HG02938 (cell line): ENCODE results near the gene C16orf96.

Experiments used
- ATAC-seq: cut with Tn5 transposase; IDR thresholded peaks from one replicate; pipeline ENCODE4 v1.9.1; 2021; ENCODE audit warnings: mild to moderate bottlenecking, moderate library complexity; ENCODE audit not compliant: unreplicated experiment

C16orf96 gene

DNA sequence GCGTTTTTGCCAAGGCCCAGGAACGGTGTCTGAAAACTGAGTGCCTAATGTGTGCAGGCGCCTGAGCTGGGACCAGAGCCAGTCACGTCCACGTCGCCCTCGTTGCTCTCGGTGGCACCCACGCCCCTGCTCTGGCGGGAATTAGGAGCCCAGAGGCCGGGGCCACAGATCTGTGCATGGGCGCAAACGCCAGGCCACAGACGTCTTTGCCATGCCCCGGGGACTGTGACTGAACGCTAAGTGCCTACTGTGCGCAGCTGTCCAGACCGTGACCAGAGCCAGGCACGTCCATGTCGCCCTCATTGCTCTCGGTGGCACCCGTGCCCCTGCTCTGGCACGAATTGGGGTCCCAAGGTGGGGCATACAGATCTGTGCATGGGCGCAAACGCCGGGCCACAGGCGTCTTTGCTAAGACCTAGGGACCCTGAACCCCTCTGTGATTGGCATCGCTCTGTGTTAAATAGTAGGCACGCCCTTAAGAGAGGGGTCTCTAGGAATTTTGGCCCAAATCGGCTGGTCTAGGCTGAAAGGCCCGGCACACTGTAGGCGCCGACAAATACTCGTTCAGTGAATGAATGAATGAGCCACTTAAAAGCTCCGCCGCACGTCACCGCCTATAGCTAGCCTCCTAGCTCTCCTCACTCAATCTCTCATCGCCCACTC is 59.4 kb downstream of the C16orf96 start:
- no peak for ATAC-seq

DNA sequence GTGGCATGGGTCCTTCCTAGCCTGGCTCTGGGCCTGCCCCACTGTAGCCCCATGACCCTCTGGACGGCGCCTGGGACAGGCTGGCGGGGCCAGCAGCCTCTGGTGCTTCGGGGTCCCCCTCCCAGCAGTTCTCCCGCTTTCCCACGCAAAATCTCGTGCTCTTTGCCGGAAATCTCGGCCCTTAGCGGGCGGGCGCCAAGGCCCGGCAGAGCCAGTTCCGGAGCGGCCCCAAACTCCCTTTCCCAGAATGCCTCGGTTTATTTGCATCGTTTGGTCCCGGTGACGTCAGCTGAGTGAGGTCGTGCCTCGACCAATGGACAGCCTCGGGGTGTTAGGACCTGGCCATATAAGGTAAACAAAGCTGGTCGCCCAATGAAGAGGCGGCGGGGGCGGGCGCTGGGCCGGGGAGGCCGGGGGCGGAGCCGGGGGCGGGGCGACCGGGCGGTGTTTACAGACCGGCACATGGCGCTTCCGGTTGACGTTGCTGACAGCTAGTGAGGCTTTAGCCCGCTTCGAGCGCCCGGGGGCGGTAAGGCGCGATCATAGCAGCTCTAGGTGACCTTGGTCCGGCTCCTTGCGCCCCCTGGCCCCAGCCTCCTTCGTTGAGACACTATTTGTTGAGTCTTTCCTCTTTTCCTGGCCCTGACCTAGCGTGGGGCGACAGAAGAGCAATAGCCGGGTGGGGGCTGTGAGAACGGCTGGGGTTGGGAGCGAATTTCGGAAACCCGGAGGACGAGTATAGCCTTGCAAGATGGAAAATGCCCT is 60.1 kb downstream of the C16orf96 start:
- peak; percentile 81 for ATAC-seq

DNA sequence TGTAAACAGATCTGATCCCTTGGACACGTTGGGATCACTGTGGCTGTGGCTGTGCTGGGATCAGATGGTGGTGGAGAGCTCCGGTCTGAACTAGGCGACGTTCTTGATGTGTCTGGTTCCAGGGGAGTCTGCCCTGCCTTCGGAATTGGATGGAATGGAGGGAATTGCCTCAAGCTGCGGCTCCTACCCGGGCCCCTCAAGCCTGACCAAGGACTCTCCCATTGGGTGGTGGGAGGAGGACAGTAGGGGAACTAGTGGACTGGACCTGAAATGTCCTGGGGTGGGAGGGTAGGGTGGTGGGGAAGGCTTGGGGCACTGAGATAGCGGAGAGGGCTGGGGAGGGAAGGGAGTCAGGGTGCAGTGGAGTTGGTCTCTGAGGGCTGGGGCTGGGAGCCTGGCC is 61.7 kb downstream of the C16orf96 start:
- ATAC-seq: no peak

DNA sequence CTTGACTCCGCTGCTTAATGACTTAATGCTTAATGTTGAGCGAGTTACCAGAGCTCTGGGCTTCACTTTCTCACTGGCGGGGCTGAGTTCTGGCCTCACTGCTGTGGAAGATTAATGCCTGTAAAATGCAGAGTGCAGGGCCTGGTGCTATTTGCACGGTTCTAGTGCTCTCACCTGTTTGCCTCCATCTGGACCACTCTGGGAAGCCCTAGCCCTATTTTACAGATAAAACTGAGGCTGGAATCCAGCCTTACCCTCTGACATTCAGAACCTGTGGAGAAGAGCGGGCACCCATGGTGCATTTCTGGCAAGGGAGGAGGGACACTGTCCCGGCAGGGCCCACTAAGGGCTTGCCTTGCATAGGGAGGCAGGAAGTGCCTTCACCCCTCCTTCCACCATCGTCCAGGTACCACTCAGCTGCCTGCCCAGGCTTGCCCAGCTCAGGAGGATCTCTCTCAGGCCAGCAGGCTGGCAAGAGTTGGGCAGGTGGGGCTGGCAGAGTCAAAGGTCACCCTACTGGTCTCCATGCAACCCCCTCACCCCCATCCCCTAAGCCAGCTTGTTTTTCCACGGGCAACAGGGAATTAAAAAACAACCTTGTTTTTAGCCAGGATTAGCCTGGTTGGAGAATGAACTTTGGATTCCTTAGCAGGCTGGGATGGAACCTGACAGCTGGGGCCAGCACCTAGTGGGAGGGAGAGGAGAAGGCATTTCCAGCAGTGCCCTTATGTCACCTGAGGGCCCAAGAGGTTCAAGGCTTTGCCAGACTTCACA is 62.7 kb downstream of the C16orf96 start:
- ATAC-seq: no peak

DNA sequence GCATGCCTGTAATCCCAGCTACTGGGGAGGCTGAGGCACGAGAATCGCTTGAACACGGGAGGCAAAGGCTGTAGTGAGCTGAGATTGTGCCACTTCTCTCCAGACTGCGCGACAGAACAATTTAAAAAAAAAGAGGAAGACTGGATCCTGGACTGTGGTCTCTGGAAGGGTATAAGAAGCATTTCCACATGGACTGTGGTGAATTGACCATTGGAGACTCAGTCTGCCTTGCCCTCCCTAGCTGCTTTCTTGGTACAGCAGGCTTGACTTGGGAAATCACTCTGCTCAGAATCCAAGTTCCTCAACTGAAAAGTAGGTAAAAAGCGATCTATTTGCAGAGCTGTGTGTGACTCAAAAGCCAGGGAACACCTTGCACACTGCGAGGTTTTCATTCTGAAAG is 67.5 kb downstream of the C16orf96 start:
- ATAC-seq: no peak

DNA sequence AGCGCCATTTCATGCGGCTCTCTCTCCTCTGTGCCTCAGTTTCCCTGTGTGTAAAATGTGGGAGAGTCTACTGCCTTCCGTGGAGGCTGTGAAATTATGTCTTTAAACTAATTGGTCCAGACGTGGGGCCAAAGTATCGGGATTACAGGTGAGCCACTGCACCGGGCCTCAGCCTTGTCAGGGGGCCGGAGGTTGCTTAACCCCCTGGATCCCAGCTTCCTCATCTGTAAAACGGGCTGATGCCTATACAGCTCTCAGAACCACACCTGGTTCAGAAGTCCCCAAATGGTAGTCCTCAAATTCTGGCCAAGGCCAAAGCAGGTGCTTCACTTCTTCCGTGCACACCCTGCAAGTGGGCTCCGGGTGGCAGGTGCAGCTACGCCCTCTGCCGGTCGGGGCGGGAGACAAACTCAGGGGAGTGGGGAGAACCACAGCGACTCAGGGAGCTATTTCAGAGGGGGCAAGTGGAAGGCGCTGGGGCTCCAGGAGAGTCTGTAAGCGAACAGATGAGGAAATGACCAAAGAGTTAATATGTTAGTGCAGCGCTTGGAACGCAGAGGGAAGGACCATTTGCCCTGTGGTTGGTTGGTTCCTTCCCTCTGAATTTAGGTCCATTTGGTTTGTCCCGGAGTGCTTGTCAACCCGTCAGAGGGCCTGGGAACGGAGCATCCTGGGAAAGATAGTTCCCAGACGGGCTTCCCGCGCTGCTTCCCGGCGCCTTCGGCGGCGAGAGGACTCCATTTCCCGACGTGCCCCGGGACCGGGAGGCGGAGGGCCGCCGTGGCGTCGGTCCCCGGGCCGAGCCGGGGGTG is 68.1 kb downstream of the C16orf96 start, which contains the start of gene MGRN1:
MGRN1 (plus strand) TSS at position 812 of the 812 bp plus-strand sequence. CDS start 135 bp downstream, outside the sequence.
- ATAC-seq: peak; percentile 65

DNA sequence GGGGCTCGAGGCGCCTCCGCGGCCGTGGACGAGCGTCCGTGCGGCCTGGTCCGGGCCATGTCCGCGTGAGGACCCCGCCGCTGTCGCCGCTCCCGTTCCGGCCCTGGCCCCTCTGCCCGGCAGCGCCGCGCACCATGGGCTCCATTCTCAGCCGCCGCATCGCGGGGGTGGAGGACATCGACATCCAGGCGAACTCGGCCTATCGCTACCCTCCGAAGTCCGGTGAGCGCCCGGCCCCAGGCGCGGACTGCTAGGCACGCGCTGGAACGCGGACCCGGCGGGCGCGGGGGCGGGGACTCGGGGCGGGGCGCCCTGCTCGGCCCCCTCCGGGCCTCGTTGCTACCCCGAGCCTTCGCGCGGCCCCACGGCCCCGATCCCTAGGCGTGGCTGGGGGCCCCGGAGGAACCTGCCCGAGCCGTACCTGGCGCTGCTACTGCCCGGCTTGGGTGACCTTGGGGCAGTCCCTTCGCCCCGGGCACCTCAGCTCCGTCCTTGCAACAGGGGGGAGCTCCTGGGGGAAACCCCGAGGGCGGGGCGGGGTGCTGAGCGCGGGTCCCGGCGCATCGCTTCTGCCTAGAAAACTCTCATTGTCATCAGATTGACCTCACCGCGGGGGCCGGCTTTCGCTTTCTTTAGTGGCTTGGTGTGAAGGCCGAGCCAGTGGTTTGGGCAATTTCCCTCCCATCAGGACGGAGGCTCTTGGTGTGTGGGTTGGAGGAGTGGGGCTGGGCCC is 68.9 kb downstream of the C16orf96 start:
- ATAC-seq: peak; percentile 54

DNA sequence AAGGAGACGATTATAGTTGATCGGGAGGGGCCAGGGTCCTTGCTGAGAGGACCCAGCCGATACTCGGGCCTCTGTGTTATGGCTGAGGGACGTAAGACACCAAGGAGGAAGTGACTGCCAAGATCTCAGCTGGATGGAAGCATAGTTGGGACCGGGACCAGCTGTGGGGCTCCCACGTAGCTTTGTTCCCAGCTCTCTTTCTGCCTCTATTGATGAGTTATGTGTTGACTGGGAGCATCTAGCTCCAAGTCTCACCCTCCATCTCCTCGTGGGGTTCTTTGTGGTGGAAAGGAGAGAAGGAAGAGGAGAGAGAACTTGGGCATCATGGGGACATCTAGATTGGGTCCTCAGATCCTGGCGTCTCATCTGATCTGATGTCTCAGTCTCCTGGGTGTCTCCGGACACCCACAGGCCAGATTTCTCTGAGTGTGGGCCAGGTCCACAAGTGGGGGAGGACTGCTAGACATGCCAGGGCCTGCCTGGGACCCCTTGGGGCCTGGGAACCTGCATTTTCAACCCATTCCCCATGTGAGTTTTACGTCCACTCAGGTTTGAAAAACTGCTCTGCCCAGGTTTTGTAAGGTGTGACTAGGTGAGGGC is 69.5 kb downstream of the C16orf96 start:
- ATAC-seq: no peak

DNA sequence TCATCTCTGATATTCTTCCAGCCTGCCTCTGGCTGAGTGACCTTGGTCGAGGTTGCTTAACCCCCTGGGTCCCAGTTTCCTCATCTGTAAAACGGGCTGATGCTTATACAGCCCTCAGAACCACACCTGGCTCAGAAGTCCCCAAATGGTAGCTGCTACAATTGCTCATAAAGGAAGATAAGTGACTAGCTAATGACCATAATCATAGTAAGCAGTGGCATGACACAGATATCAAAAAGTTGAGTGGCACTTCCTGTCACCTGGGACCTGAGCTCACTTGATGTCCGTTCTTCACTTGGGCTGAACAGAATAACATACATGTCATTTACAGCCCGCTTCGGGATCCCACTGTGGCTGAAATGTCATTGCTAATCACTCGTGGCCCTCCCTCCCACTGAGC is 70.3 kb downstream of the C16orf96 start:
- no peak for ATAC-seq

DNA sequence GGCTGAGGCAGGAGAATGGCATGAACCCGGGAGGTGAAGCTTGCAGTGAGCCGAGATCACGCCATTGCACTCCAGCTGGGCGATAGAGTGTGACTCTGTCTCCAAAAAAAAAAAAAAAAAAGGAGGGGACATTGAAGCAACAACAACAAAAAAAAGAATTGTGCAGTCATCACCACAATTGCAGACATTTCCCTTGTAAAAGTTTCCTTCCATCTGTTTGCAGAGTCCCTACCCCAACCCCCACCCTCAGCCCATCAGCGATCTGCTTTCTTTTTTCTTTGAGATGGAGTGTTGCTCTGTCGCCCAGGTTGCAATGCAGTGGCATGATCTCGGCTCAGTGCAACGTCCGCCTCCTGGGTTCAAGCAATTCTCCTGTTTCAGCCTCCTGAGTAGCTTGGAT is 72.1 kb downstream of the C16orf96 start:
- no peak for ATAC-seq

DNA sequence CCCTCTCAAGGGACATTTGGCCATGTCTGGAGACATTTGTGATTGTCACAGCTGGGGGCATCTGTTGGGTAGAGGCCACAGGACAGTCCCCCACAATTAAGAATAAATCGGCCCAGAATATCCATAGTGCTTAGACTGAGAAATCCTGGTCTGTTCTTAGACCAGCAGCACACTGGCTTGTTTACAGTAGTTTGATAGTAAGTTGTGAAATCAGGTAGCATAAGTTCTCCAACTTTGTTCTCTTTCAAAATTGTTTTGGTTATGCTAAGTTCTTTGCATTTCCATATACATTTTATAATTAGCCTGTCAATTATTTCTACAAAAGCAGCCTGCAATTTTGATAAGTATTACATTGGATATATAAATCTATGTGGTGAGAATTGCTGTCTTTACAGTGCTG is 75.3 kb downstream of the C16orf96 start:
- ATAC-seq: no peak

DNA sequence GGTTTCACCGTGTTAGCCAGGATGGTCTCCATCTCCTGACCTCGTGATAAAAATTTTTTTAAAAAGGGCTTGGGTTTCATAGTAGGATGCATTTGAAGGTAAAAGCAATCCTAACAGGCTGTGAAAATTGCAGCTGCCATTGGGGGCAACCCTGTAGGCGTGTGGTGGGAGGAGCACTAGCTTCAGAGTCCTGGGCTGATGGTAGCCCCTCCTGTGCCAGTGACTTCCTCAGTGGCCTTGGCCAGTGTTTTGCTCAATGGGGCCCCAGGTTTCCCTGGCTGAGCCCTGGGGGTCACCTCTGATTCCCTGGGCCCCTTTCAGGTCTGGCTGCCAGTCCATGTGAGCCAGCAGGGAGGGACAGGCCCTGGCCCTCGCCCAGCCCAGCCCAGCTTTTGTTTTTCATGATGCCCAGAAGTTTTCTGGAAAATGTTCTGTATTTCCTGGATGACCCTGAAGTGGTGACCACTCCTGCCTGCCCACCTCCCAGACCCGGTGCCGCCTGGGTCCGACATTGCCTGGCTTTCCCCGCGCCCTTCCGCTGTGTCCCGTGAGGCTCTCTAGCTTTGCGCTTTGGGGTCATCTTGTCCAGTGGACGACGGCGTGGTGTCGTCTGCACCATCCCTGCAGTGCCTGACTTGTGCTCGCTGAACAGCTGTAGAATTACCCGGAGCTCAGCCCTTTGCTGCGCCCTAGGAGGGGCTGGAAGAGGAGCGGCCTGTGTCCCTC is 77.9 kb downstream of the C16orf96 start:
- no peak for ATAC-seq

DNA sequence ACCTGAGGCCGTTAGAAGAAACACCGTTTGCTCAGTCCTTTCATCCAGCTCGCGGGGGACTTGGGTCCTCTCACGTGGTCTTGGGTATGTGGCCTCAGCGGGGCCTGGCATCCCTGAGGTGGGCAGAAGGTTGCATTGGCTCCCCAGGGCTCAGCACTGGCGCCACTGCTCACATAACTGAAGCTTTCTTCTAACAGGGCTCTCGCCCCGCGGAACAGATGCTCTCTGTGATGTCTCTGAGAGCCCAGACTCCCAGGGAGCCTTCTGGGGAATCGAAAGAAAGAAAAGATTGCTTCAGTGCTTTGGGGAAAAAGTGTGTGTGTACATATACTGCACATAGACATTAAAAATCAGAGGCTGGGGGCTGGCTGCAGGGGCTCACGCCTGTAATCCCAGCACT is 78.6 kb downstream of the C16orf96 start:
- no peak for ATAC-seq

DNA sequence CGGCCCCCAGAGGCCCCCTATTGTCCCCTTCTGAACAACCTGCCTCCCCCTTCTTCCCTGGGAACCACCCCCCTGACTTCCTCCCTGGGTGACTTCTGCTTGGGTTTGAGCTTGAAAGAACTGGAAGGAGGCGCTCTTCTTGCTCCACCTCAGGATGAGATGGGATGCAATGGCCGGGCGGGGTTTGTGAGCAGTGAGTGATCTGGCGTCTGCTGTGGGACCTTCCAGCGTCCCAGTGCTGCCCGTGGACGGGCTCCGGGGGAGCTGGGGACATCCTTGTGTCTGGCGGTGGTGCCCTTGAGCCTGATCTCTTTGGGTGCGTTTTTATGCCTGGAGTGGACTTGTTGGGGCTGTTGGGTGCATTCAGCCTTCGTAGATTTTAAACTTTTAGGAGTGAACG is 80.1 kb downstream of the C16orf96 start:
- ATAC-seq: no peak

DNA sequence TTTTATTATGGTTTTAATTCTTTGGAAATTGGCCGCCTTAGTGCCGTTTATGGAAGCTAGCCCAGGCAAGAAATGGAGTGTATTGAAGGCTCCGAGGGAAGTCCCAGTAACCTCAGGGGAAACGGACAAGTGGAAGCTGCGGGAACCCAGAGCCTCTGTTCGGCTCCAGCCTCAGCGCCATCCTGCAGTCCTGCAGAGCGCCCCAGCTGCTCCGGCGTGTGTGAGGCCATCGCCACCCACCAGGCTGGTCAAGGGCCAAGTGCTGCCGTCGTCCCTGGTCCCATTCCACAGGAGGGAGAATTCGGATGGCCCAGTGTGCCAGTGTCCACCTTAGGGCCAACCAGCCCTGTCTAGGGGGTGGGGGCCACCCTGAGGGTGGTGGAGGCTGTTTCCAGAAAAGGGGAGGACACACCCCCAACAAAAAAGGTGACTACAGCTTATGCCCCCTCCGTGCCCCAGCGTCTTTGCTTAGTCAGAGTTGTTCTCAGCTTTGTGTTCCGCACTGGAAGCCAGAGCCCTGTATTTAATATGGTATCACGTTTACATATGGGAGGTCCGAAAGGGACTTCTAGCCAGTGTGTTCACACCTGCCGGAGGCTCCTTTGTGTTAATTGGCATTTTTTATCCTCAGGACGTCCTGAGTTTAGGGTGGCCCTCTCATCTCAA is 81.5 kb downstream of the C16orf96 start:
- no peak for ATAC-seq

DNA sequence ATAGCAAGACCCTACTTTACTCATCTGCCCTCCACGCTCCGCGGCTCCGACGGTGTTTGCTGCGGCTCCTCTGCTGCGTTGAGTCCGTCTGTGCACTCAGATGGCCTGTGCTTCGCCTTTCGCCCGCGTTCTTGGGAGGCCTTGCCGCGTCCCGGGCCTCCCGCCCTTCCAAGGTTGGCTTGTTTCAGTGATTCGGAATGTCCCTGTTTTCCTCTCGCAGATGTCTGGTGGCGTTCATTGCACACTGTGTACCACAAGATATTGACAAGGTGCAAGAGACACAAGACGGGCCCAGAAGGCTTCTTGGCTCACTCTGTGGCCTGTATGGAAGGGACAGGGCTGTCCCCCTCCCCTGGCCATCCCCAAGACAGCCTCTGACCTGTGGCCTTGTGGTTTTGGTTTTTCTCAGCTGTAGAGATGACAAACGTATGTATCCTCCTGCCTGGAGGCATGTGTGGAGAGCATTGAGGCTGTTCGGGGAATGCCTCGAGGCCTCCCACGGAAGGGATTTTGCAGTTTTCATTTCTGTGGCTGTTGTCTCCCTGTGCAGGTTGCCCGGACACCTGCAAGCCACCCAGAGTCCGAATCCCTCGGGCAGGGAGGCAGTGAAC is 83.9 kb downstream of the C16orf96 start:
- no peak for ATAC-seq

DNA sequence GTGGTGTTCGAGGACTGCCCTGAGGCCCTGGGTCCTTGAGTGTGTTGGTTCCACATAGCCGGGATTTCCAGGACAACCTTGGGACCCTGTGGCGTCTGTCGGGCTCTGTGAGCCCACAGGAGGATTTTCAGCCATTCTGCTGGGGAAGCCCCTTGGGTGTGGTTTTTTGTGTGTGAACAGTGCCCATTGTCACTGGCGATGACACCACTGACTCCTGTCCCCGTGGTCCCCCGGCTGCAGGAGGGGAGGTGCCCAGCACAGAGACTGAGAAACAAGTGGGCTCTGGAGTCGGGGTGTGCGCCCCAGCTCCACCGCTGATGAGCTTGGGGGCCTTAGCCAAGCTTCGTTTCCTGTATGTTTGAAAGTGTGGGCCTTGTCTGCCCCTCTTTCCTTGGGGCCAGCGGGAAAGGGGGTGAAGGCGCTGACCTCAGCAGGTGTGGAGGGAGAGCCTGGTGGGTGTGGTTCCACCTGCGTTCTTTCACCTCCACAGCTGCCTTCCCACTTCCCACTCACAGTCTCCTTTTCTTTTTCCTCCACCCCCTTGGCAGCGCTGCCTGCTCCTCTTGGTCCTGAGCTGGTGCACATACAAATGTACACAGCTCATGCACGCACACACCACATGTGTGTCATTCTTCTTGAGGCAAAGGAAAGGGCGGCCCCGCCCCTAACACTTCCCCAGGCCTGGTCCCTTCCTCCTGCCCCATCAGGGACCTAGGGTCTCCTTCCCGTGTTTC is 84.6 kb downstream of the C16orf96 start:
- no peak for ATAC-seq

DNA sequence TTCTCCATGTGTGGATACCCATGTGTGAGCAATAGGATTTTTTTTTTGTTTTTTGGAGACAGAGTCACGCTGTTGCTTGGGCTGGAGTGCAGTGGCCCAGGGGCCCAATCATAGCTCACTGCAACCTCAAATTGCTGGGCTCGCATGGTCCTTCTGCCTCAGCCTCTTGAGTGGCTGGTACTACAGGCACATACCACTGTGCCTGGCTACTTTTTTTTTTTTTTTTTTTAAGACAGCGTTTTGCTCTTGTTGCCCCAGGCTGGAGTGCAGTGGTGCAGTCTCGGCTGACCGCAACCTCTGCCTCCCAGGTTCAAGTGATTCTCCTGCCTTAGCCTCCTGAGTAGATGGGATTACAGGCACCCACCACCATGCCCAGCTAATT is 85.2 kb downstream of the C16orf96 start:
- no peak for ATAC-seq
